ENCODE data around the gene SGO2. TPM values are rescaled to one million over a fixed set of nuclear protein-coding genes. Genes with fewer than 3 reads are reported as not detected.

SGO2 gene
- total RNA-seq, 1 donor from 2014 or later, result 6.6 TPM

- H3K27ac Mint-ChIP-seq (ENCODE audit: unreplicated experiment), result no peak overlapping the region
- no peaks in the 10 kb centered on the region for H3K36me3 Mint-ChIP-seq (ENCODE audit: unreplicated experiment)
- DNase-seq, result no peak
- H3K9me3 Mint-ChIP-seq (ENCODE audit: unreplicated experiment), result no peaks in the 10 kb centered on the region
- peaks cover 1% of the 10 kb centered on the region for H3K27me3 Mint-ChIP-seq (ENCODE audit: unreplicated experiment)
- H3K4me3 Mint-ChIP-seq (ENCODE audit: unreplicated experiment), result no peak overlapping the region
- peaks cover 5% of the 10 kb centered on the region for H3K4me1 Mint-ChIP-seq (ENCODE audit: low read depth, unreplicated experiment)
- no peak for TF ChIP-seq CTCF (IDR thresholded peaks at IDR 0.05; ENCODE audit: partially characterized antibody, unreplicated experiment)
Observed at GRCh38 chr2:200523158-200523557, 2.8 kb upstream of the SGO2 start.

GRCh38 chr2:200523604-200524003 lies 2.4 kb upstream of the SGO2 start:
- peaks cover under 1% of the 10 kb centered on the region for H3K27me3 Mint-ChIP-seq (ENCODE audit: unreplicated experiment)
- no peaks in the 10 kb centered on the region for H3K9me3 Mint-ChIP-seq (ENCODE audit: unreplicated experiment)
- H3K4me1 Mint-ChIP-seq (ENCODE audit: low read depth, unreplicated experiment), result peaks cover 5% of the 10 kb centered on the region
- DNase-seq, result no peak
- H3K27ac Mint-ChIP-seq (ENCODE audit: unreplicated experiment), result no peak overlapping the region
- no peaks in the 10 kb centered on the region for H3K36me3 Mint-ChIP-seq (ENCODE audit: unreplicated experiment)
- no peak for TF ChIP-seq CTCF (IDR thresholded peaks at IDR 0.05; ENCODE audit: partially characterized antibody, unreplicated experiment)
- H3K4me3 Mint-ChIP-seq (ENCODE audit: unreplicated experiment), result no peak overlapping the region

GRCh38 chr2:200525066-200525465 lies 941 bp upstream of the SGO2 start:
- no peak for DNase-seq
- H3K4me1 Mint-ChIP-seq (ENCODE audit: low read depth, unreplicated experiment), result peaks cover 5% of the 10 kb centered on the region
- no peaks in the 10 kb centered on the region for H3K9me3 Mint-ChIP-seq (ENCODE audit: unreplicated experiment)
- no peaks in the 10 kb centered on the region for H3K36me3 Mint-ChIP-seq (ENCODE audit: unreplicated experiment)
- no peak overlapping the region for H3K27ac Mint-ChIP-seq (ENCODE audit: unreplicated experiment)
- peak overlapping the region; percentile 94 for H3K4me3 Mint-ChIP-seq (ENCODE audit: unreplicated experiment)
- H3K27me3 Mint-ChIP-seq (ENCODE audit: unreplicated experiment), result no peaks in the 10 kb centered on the region
- TF ChIP-seq CTCF (IDR thresholded peaks at IDR 0.05; ENCODE audit: partially characterized antibody, unreplicated experiment), result no peak

GRCh38 chr2:200525551-200525881 lies 491 bp upstream of the SGO2 start:
- Mint-ChIP-seq H3K36me3 (ENCODE audit: unreplicated experiment) (no peaks in the 10 kb centered on the region), H3K27ac (ENCODE audit: unreplicated experiment) (peak overlapping the region; percentile 13), H3K4me3 (ENCODE audit: unreplicated experiment) (peak overlapping the region; percentile 94), H3K4me1 (ENCODE audit: low read depth, unreplicated experiment) (peaks cover 5% of the 10 kb centered on the region), H3K9me3 (ENCODE audit: unreplicated experiment) (no peaks in the 10 kb centered on the region), H3K27me3 (ENCODE audit: unreplicated experiment) (no peaks in the 10 kb centered on the region)
- no peak for TF ChIP-seq CTCF (IDR thresholded peaks at IDR 0.05; ENCODE audit: partially characterized antibody, unreplicated experiment)
- DNase-seq, result no peak

- no peaks in the 10 kb centered on the region for H3K27me3 Mint-ChIP-seq (ENCODE audit: unreplicated experiment)
- no peak overlapping the region for H3K4me3 Mint-ChIP-seq (ENCODE audit: unreplicated experiment)
- TF ChIP-seq CTCF (IDR thresholded peaks at IDR 0.05; ENCODE audit: partially characterized antibody, unreplicated experiment), result no peak
- H3K4me1 Mint-ChIP-seq (ENCODE audit: low read depth, unreplicated experiment), result peaks cover 5% of the 10 kb centered on the region
- H3K36me3 Mint-ChIP-seq (ENCODE audit: unreplicated experiment), result no peaks in the 10 kb centered on the region
- no peak overlapping the region for H3K27ac Mint-ChIP-seq (ENCODE audit: unreplicated experiment)
- no peak for DNase-seq
- no peaks in the 10 kb centered on the region for H3K9me3 Mint-ChIP-seq (ENCODE audit: unreplicated experiment)
Observed at GRCh38 chr2:200528228-200528627, 2.2 kb downstream of the SGO2 start.
